ENCODE results near the gene NDUFS6.

Gene NDUFS6

GRCh38 chr5:1859099-1859498 is 57.9 kb downstream of the NDUFS6 start:
- H2BK5ac ChIP-seq (ENCODE audit: low read depth, low read length, poor library complexity): no peak overlapping the region
- H2BK120ac ChIP-seq (ENCODE audit: insufficient read depth, low read length, poor library complexity): no peak overlapping the region
- no peak overlapping the region for H4K8ac ChIP-seq (ENCODE audit: low read depth, low read length)
- H3K27ac ChIP-seq (ENCODE audit: low read depth, low read length): no peak overlapping the region
- no peaks in the 10 kb centered on the region for H3K79me2 ChIP-seq (ENCODE audit: control insufficient read depth, insufficient read depth, low read length, poor library complexity)
- H3K14ac ChIP-seq (ENCODE audit: low read length): no peak overlapping the region
- H2AFZ ChIP-seq (ENCODE audit: insufficient read depth, low read length, poor library complexity): no peak overlapping the region
- H4K12ac ChIP-seq (ENCODE audit: low read depth, low read length): no peak overlapping the region
- H2AK5ac ChIP-seq (ENCODE audit: low read length): no peak overlapping the region
- no peak overlapping the region for H3K4ac ChIP-seq (ENCODE audit: low read depth, low read length)
- H3K4me3 ChIP-seq (ENCODE audit: low read depth, low read length): no peak overlapping the region
- no peaks in the 10 kb centered on the region for H3K79me1 ChIP-seq (ENCODE audit: low read length)
- no CpG with 5 or more reads among the region's 10 CpGs for WGBS (ENCODE audit: extremely low coverage, insufficient coverage, insufficient read length)
- peaks cover 9 to 10% of the 10 kb centered on the region in 2 experiments for H3K4me1 ChIP-seq (ENCODE audit: control insufficient read depth in 1 of 2, insufficient read depth in 2 of 2, low read length in 2 of 2)
- no peaks in the 10 kb centered on the region for H3K27me3 ChIP-seq (ENCODE audit: insufficient read depth, low read length)
- no peaks in the 10 kb centered on the region for H3K36me3 ChIP-seq (ENCODE audit: control insufficient read depth in 1 of 2, insufficient read depth in 2 of 2, low read length in 2 of 2)
- no peak overlapping the region for H3K18ac ChIP-seq (ENCODE audit: low read length)
- no peak overlapping the region for H2BK12ac ChIP-seq (ENCODE audit: low read length)
- no peaks in the 10 kb centered on the region for H3K9me3 ChIP-seq (ENCODE audit: insufficient read depth, low read depth, low read length)
- H3K9ac ChIP-seq (ENCODE audit: low read length): no peak overlapping the region
- DNase-seq: no peak
- no peak overlapping the region for H4K91ac ChIP-seq (ENCODE audit: low read depth, low read length)
- H3K4me2 ChIP-seq (ENCODE audit: low read length): no peak overlapping the region
- no peak overlapping the region for H3K23ac ChIP-seq (ENCODE audit: low read length)

DNA sequence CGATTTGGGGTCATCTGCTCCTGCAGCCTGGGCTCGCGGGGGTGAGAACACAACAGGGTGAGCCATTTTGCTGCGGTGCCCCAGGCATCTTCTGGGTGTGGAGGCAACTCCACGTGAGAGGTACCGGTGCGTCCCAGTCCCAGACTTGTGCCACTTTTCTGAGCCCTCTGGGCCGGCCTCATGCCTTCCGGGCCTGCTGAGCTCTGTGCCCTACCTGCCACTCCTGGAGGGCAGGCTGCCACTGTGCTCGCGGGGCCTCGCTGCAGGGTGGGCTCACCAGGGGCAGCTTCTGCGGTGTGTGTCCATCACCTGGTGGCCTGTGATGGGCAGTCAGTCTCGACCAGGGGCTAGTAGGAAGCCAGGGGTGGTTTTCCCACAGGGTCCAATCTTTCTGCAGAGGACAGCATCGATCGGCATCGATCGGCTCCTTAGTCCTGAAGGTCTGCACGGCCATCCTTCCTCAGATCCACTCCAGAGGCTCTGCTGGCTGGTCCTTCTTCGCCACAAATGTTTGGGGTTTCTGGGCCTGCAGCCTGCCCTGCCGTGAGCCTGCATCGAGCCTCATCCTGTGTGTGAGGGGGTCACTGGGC is 58.9 kb downstream of the NDUFS6 start:
- Histone ChIP-seq H3K27ac (ENCODE audit: low read depth, low read length) (no peak overlapping the region), H3K79me1 (ENCODE audit: low read length) (no peaks in the 10 kb centered on the region), H2AK5ac (ENCODE audit: low read length) (no peak overlapping the region), H3K79me2 (ENCODE audit: control insufficient read depth, insufficient read depth, low read length, poor library complexity) (no peaks in the 10 kb centered on the region), H2BK12ac (ENCODE audit: low read length) (no peak overlapping the region), H3K4ac (ENCODE audit: low read depth, low read length) (no peak overlapping the region), H3K4me1 (ENCODE audit: control insufficient read depth in 1 of 2, insufficient read depth in 2 of 2, low read length in 2 of 2) (peaks cover 18 to 20% of the 10 kb centered on the region in 2 experiments), H4K12ac (ENCODE audit: low read depth, low read length) (no peak overlapping the region), H3K4me2 (ENCODE audit: low read length) (no peak overlapping the region), H4K8ac (ENCODE audit: low read depth, low read length) (no peak overlapping the region), H3K27me3 (ENCODE audit: insufficient read depth, low read length) (no peaks in the 10 kb centered on the region), H3K23ac (ENCODE audit: low read length) (no peak overlapping the region), H3K14ac (ENCODE audit: low read length) (no peak overlapping the region), H3K9ac (ENCODE audit: low read length) (no peak overlapping the region), H4K91ac (ENCODE audit: low read depth, low read length) (no peak overlapping the region), H2BK5ac (ENCODE audit: low read depth, low read length, poor library complexity) (no peak overlapping the region), H3K4me3 (ENCODE audit: low read depth, low read length) (peak overlapping the region; percentile 6), H3K9me3 (ENCODE audit: insufficient read depth, low read depth, low read length) (no peaks in the 10 kb centered on the region), H3K36me3 (ENCODE audit: control insufficient read depth in 1 of 2, insufficient read depth in 2 of 2, low read length in 2 of 2) (no peaks in the 10 kb centered on the region), H2BK120ac (ENCODE audit: insufficient read depth, low read length, poor library complexity) (no peak overlapping the region), H3K18ac (ENCODE audit: low read length) (no peak overlapping the region), H2AFZ (ENCODE audit: insufficient read depth, low read length, poor library complexity) (no peak overlapping the region)
- no CpG with 5 or more reads among the region's 22 CpGs for WGBS (ENCODE audit: extremely low coverage, insufficient coverage, insufficient read length)
- DNase-seq: no peak

DNA sequence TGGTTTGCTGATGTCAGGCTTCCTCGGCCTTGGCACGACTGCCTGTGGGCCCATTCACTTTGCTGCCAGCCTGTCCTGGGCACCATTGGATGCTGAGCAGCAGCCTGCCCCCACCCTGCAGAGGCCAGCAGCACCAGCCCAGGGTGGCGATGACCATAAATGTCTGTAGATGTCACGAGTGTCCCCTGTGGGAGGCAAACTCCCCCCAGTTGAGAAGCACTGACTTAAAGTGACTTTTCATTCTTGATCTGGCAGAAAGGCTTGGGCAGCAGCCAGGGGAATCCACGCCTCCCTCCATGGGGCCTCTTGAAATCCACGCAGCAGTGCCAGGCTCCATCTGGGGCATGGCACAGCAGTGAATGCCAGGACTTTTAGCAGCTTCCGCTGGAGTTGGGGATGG is 59.7 kb downstream of the NDUFS6 start:
- Histone ChIP-seq H3K79me2 (ENCODE audit: control insufficient read depth, insufficient read depth, low read length, poor library complexity) (no peaks in the 10 kb centered on the region), H2BK12ac (ENCODE audit: low read length) (no peak overlapping the region), H4K91ac (ENCODE audit: low read depth, low read length) (no peak overlapping the region), H4K8ac (ENCODE audit: low read depth, low read length) (no peak overlapping the region), H2AK5ac (ENCODE audit: low read length) (no peak overlapping the region), H3K79me1 (ENCODE audit: low read length) (peaks cover 4% of the 10 kb centered on the region), H3K27me3 (ENCODE audit: insufficient read depth, low read length) (no peaks in the 10 kb centered on the region), H3K9me3 (ENCODE audit: insufficient read depth, low read depth, low read length) (no peaks in the 10 kb centered on the region), H2BK5ac (ENCODE audit: low read depth, low read length, poor library complexity) (no peak overlapping the region), H3K36me3 (ENCODE audit: control insufficient read depth in 1 of 2, insufficient read depth in 2 of 2, low read length in 2 of 2) (no peaks in the 10 kb centered on the region), H3K4me1 (ENCODE audit: control insufficient read depth in 1 of 2, insufficient read depth in 2 of 2, low read length in 2 of 2) (peaks cover 24 to 25% of the 10 kb centered on the region in 2 experiments), H3K14ac (ENCODE audit: low read length) (no peak overlapping the region), H3K4me2 (ENCODE audit: low read length) (no peak overlapping the region), H2AFZ (ENCODE audit: insufficient read depth, low read length, poor library complexity) (no peak overlapping the region), H3K23ac (ENCODE audit: low read length) (no peak overlapping the region), H4K12ac (ENCODE audit: low read depth, low read length) (no peak overlapping the region), H2BK120ac (ENCODE audit: insufficient read depth, low read length, poor library complexity) (no peak overlapping the region), H3K4me3 (ENCODE audit: low read depth, low read length) (no peak overlapping the region), H3K27ac (ENCODE audit: low read depth, low read length) (no peak overlapping the region), H3K9ac (ENCODE audit: low read length) (no peak overlapping the region), H3K18ac (ENCODE audit: low read length) (no peak overlapping the region), H3K4ac (ENCODE audit: low read depth, low read length) (no peak overlapping the region)
- WGBS (ENCODE audit: extremely low coverage, insufficient coverage, insufficient read length): no CpG with 5 or more reads among the region's 7 CpGs
- no peak for DNase-seq

- H3K79me2 ChIP-seq (ENCODE audit: control insufficient read depth, insufficient read depth, low read length, poor library complexity): no peaks in the 10 kb centered on the region
- H4K91ac ChIP-seq (ENCODE audit: low read depth, low read length): peak overlapping the region; percentile 65
- DNase-seq: peak; percentile 70 to 74
- H2BK5ac ChIP-seq (ENCODE audit: low read depth, low read length, poor library complexity): peak overlapping the region; percentile 18
- peaks cover 24 to 25% of the 10 kb centered on the region in 2 experiments for H3K4me1 ChIP-seq (ENCODE audit: control insufficient read depth in 1 of 2, insufficient read depth in 2 of 2, low read length in 2 of 2)
- peak overlapping the region; percentile 12 for H2BK120ac ChIP-seq (ENCODE audit: insufficient read depth, low read length, poor library complexity)
- H2AFZ ChIP-seq (ENCODE audit: insufficient read depth, low read length, poor library complexity): no peak overlapping the region
- H4K8ac ChIP-seq (ENCODE audit: low read depth, low read length): peak overlapping the region; percentile 43
- no peak overlapping the region for H3K23ac ChIP-seq (ENCODE audit: low read length)
- no peak overlapping the region for H3K14ac ChIP-seq (ENCODE audit: low read length)
- H3K4ac ChIP-seq (ENCODE audit: low read depth, low read length): no peak overlapping the region
- no peaks in the 10 kb centered on the region for H3K27me3 ChIP-seq (ENCODE audit: insufficient read depth, low read length)
- H2BK12ac ChIP-seq (ENCODE audit: low read length): peak overlapping the region; percentile 7
- no CpG with 5 or more reads among the region's 16 CpGs for WGBS (ENCODE audit: extremely low coverage, insufficient coverage, insufficient read length)
- H3K4me3 ChIP-seq (ENCODE audit: low read depth, low read length): no peak overlapping the region
- H3K27ac ChIP-seq (ENCODE audit: low read depth, low read length): peak overlapping the region; percentile 28
- H3K18ac ChIP-seq (ENCODE audit: low read length): no peak overlapping the region
- H2AK5ac ChIP-seq (ENCODE audit: low read length): no peak overlapping the region
- H3K36me3 ChIP-seq (ENCODE audit: control insufficient read depth in 1 of 2, insufficient read depth in 2 of 2, low read length in 2 of 2): no peaks in the 10 kb centered on the region
- no peak overlapping the region for H4K12ac ChIP-seq (ENCODE audit: low read depth, low read length)
- no peak overlapping the region for H3K4me2 ChIP-seq (ENCODE audit: low read length)
- H3K79me1 ChIP-seq (ENCODE audit: low read length): peaks cover 4% of the 10 kb centered on the region
- no peak overlapping the region for H3K9ac ChIP-seq (ENCODE audit: low read length)
- peaks cover 5% of the 10 kb centered on the region for H3K9me3 ChIP-seq (ENCODE audit: insufficient read depth, low read depth, low read length)
These were observed 63.8 kb downstream of the NDUFS6 start for GRCh38 chr5:1864896-1865440.
